GM19438 (cell line): ENCODE results near the gene CDK4.
"Not testable (repeated sequence)": the region's sequence is repeated elsewhere in the genome, so short reads cannot be mapped to it uniquely, and the experiment has no call there.

Source experiments
- ATAC-seq: cut with Tn5 transposase; IDR thresholded peaks from one replicate; pipeline ENCODE4 v1.9.1; 2021; ENCODE audit warnings: low read depth; ENCODE audit not compliant: unreplicated experiment

The CDK4 gene

DNA sequence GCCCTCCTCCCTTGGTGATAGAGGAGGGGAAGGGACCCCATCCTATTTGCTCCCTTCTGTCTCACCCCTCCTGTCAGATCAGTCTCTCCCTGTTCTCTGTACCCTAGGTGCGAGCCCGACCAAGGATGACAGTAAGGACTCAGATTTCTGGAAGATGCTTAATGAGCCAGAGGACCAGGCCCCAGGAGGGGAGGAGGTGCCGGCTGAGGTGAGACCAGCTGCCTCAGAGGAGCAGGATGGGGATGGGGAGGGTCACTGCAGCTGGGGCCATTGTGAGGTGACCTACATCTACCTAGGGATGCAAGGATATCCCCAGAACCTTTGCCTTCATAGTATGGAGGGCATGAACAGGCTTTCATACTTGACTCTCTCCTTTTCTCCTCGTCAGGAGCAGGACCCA lies 35.8 kb downstream of the CDK4 start:
- no peak for ATAC-seq

DNA sequence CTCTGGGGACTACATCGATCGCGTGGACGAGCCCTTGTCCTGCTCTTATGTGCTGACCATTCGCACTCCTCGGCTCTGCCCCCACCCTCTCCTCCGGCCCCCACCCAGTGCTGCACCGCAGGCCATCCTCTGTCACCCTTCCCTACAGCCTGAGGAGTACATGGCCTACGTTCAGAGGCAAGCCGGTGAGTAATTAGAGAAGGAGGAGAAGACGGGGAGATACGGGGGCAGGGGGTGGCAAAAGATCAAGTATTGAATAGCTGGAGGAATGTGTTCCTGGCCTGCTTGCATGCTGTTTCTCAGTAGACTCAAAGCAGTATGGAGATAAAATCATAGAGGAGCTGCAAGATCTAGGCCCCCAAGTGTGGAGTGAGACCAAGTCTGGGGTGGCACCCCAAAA lies 36.3 kb downstream of the CDK4 start:
- ATAC-seq, result no peak

DNA sequence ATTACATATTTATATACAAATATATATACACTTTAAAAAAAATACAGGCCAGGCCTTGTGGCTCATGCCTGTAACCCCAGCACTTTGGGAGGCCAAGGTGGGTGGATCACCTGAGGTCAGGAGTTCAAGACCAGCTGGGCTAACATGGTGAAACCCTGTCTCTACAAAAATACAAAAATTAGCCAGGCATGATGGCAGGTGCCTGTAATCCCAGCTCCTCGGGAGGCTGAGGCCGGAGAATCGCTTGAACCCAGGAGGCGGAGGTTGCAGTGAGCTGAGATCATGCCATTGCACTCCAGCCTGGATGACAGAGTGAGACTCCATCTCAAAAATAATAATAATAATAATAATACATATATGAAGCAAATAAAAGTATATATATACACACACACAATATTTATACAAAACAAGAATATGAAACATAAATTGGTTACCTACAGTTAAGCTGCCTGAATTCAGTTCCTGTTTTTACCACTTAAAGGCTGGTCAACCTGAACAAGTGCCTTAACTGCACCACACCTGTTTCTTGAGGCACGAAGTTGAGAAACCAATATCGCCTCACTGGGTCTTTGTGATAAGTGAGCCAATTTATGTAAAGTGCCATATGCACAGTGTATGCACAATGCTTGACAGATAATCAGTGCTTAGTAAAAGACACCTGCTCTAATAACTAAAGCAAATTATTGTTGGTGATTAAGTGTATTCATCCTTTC lies 36.9 kb downstream of the CDK4 start:
- not testable (repeated sequence) for ATAC-seq

DNA sequence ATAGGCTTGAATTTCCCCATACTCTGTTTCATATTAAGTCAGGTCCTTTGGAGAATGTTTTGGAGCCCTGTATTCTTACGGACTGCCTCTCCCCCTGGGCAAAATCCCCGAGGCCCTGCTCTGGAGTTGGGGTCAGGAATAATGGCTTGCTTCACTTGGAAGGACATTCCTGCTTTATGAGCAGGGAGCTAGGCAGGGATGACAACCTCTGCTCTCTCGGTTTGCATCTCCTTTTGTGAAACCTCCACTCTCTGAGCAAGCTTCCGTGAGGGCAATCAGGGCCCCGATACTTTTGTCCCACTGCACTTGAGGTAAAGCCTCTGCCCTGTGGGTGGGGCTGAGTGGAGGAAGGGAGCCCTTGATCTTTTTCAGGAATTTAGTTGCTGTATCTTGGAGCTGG lies 38.9 kb downstream of the CDK4 start:
- no peak for ATAC-seq

DNA sequence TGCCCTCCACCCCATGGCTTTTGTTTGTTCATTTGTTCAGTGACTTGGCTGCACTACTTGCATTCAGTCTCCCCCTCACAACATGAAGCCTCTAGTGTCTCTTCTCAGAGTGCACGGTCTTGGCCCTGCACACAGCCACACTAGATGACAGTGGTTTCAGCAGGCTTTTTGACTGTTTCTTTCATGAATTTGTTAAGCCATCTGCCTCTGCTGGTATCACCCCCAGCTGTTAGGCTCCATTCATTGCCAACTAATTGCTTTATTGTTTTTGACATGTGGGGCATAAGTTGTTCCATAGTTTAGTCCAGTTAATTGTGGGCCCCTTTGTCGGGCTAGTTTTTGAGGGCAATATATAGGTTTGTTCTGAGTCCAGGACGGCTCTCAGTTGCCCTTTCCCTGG lies 39.4 kb downstream of the CDK4 start:
- ATAC-seq, result no peak

DNA sequence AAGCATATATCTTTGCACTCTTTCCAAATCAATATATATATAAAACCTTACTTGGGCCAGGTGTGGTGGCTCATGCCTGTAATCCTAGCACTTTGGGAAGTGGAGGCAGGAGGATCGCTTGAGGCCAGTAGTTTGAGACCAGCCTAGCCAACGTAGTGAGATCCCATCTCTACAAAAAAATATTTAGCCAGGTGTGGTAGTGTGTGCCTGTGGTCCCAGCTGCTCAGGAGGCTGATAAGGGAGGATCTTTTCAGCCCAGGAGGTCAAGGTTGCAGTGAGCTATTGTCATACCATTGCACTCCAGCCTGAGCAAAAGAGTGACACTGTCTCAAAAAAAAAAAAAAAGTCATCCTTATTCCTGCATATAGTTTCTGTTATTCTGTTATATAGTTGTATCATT lies 43.8 kb downstream of the CDK4 start:
- no peak for ATAC-seq

DNA sequence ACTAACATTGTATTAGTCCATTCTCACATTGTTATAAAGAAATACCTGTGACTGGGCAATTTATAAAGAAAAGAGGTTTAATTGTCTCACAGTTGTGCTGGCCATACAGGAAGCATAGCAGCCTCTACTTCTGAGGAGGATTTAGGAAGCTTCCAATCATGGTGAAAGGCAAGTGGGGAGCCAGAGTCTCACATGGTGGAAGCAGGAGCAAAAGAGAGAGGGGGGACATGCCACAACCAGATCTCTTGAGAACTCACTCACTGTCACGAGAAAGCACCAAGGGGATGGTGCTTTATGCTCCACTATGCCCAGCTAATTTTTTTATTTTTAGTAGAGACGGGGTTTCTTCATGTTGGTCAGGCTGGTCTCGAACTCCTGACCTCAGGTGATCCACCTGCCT lies 44.9 kb downstream of the CDK4 start:
- ATAC-seq, result no peak

DNA sequence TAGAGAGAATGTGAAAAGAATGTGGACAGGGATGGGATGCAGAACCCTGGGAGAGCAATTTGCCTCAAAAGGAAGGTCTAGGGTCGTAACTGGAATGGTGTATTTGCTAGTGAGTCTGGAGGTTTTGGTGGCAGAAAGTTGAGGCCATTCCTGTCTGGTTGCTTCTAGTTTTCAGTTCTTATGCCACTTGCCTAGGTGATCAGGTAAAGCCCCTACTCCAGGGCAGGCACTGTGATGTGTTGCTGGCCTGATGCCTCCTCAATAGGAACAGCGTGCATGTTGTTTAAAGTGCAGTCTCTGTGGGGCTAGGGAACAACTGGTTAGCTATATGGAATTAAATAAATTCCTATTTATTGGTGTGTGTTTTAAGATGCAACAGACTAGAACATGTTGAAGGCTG lies 51.8 kb downstream of the CDK4 start:
- ATAC-seq, result no peak

DNA sequence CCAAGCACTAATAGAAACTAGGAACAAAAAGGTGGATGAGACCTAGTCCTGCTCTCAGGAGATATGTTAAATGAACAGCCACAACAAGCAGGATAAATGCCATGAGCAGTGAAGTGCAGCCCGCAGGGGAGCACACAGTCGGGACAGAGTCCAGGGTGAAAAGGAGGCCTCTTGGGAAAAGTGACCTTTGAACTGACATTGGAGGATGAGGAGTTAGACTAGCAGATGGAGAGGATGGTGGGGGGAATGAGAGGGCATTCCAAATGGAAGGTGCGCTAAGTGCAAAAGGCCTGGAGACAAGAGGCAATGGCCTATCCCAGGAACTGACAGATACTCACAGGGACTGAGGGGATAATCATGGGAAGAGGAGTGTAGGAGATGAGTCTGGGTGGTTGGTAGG lies 53.7 kb downstream of the CDK4 start:
- no peak for ATAC-seq
